HepG2 (cell line): ENCODE data around the gene UBE2D3. TPM values are rescaled to one million over a fixed set of nuclear protein-coding genes. Genes with fewer than 3 reads are reported as not detected.
A peak's percentile ranks its signal among the peaks of the same experiment; 100 is the strongest.

Experiments
- CENPX ChIP-seq: sonication (generic); formaldehyde crosslinking; IDR thresholded peaks from 2 replicates; pipeline ENCODE4 v1.9.0; 2021; ENCODE audit warnings: mild to moderate bottlenecking, missing genetic modification reagents, moderate library complexity
- DPF2 ChIP-seq: sonication (generic); formaldehyde crosslinking; IDR thresholded peaks from 2 replicates; pipeline ENCODE4 v1.4.0; 2020; ENCODE audit warnings: mild to moderate bottlenecking, low read depth, missing genetic modification reagents, borderline replicate concordance
- FOXK2 ChIP-seq: fragments of 450-650 bp; IDR thresholded peaks from 2 replicates; pipeline ENCODE4 v1.6.1; 2016
- GATAD1 ChIP-seq: IDR thresholded peaks from 2 replicates; pipeline ENCODE4 v1.6.1; 2016; ENCODE audit warnings: missing genetic modification reagents, missing compliant biosample characterization
- HDAC1 ChIP-seq: sonication (generic); formaldehyde crosslinking; IDR thresholded peaks from 2 replicates; pipeline ENCODE4 v1.5.1; 2020; ENCODE audit warnings: mild to moderate bottlenecking, missing genetic modification reagents
- KDM1A ChIP-seq: IDR thresholded peaks from 2 replicates; pipeline ENCODE4 v1.6.1; 2016; ENCODE audit warnings: missing compliant biosample characterization
- MAZ ChIP-seq, 2 experiments: sonication (generic) in 1 of 2; formaldehyde crosslinking in 1 of 2; IDR thresholded peaks; 2 replicates each; pipeline versions ENCODE4 v1.5.0 to v1.6.1; 2012 to 2020; ENCODE audit warnings: low read depth in 2 of 2, mild to moderate bottlenecking in 2 of 2, borderline replicate concordance in 1 of 2, improper control_type of control experiment in 1 of 2, low read length in 1 of 2, missing genetic modification reagents in 1 of 2, moderate library complexity in 1 of 2
- MYC ChIP-seq: sonication (generic); formaldehyde crosslinking; IDR thresholded peaks from 2 replicates; pipeline ENCODE4 v1.9.0; 2021; ENCODE audit warnings: missing genetic modification reagents, borderline replicate concordance
- NFRKB ChIP-seq: fragments of 450-650 bp; IDR thresholded peaks from 2 replicates; pipeline ENCODE4 v1.6.1; 2017
- RBM39 ChIP-seq: fragments of 200-400 bp; formaldehyde crosslinking; IDR thresholded peaks from one replicate; pipeline ENCODE4 v1.6.1; 2018; ENCODE audit warnings: antibody characterized with exemption, mild to moderate bottlenecking, low read depth, low read length; ENCODE audit not compliant: poor library complexity, severe bottlenecking
- RERE ChIP-seq: IDR thresholded peaks from 2 replicates; pipeline ENCODE4 v1.6.1; 2016; ENCODE audit warnings: low read depth, missing genetic modification reagents, missing compliant biosample characterization
- RXRA ChIP-seq: sonication (generic); formaldehyde crosslinking; IDR thresholded peaks from 2 replicates; pipeline ENCODE4 v1.5.1; 2020; ENCODE audit warnings: missing genetic modification reagents
- ZBTB7B ChIP-seq: sonication (generic); formaldehyde crosslinking; IDR thresholded peaks from 2 replicates; pipeline ENCODE4 v1.4.0; 2020; ENCODE audit warnings: missing genetic modification reagents
- ZFP41 ChIP-seq: sonication (generic); formaldehyde crosslinking; IDR thresholded peaks from 2 replicates; pipeline ENCODE4 v1.4.0; 2020; ENCODE audit warnings: mild to moderate bottlenecking, missing genetic modification reagents, borderline replicate concordance
- ZNF264 ChIP-seq: sonication (generic); formaldehyde crosslinking; IDR thresholded peaks from 2 replicates; pipeline ENCODE4 v1.4.0; 2020; ENCODE audit warnings: missing genetic modification reagents
- ZNF280D ChIP-seq: sonication (generic); formaldehyde crosslinking; IDR thresholded peaks from 2 replicates; pipeline ENCODE4 v1.5.1; 2020; ENCODE audit warnings: mild to moderate bottlenecking, missing genetic modification reagents
- ZNF33B ChIP-seq: sonication (generic); formaldehyde crosslinking; IDR thresholded peaks from 2 replicates; pipeline ENCODE4 v1.5.1; 2020; ENCODE audit warnings: mild to moderate bottlenecking, missing genetic modification reagents
- ZNF501 ChIP-seq: sonication (generic); formaldehyde crosslinking; IDR thresholded peaks from 2 replicates; pipeline ENCODE4 v1.5.1; 2020; ENCODE audit warnings: mild to moderate bottlenecking, moderate library complexity, missing genetic modification reagents
- ZNF550 ChIP-seq: sonication (generic); formaldehyde crosslinking; IDR thresholded peaks from 2 replicates; pipeline ENCODE4 v1.4.0; 2020; ENCODE audit warnings: mild to moderate bottlenecking, missing genetic modification reagents, borderline replicate concordance
- polyA plus RNA-seq, 8 experiments: library from polyadenylated mRNA; depleted of rRNA in 3 of 8; stranded (reverse) in 7 of 8; unstranded in 1 of 8; fragments of >200 nt; fragmentation: Illumina TruSeq in 4 of 8; extraction: Trizol in 4 of 8; gene quantifications; 2 replicates each; pipeline versions ENCODE4 v1.2.1 to v1.2.3, GENCODE V29; 2011 to 2016; ENCODE audit warnings: low read depth in 4 of 8, missing spikeins in 1 of 8, mixed read lengths in 1 of 8; ENCODE audit not compliant: insufficient read depth in 1 of 8
- total RNA-seq, 5 experiments: library from RNA; depleted of rRNA; stranded (reverse); fragments of >200 nt; fragmentation: Illumina TruSeq; extraction: Trizol; gene quantifications; 2 replicates each; pipeline ENCODE4 v1.2.3, GENCODE V29; 2016; ENCODE audit warnings: low read depth in 1 of 5

Gene UBE2D3
- total and polyA plus RNA-seq, 2 of the 13 experiments (the other 11 are each of a cell fraction or from before 2014, with no cell fraction given): 224 to 293 TPM

GRCh38 chr4:102778720-102779119 is 48.6 kb downstream of the UBE2D3 start (continued):
- TF ChIP-seq MAZ (IDR thresholded peaks at IDR 0.05; ENCODE audit: borderline replicate concordance, low read depth, low read length): peak; percentile 68; the same call in 1 of the 2 replicates
- 0 out of 2 replicates have a peak, but pooled peaks have one; percentile 38 for TF ChIP-seq MAZ (CRISPR knock-in tag; IDR thresholded peaks at IDR 0.05; ENCODE audit: low read depth)
- no peak for TF ChIP-seq ZNF550 (CRISPR knock-in tag)
- TF ChIP-seq ZNF264 (CRISPR knock-in tag): 0 out of 2 replicates have a peak, but pooled peaks have one; percentile 26
- TF ChIP-seq KDM1A (CRISPR knock-in tag): no peak
- TF ChIP-seq ZNF501 (CRISPR knock-in tag): peak; percentile 30; the same call in 1 of the 2 replicates
- 0 out of 2 replicates have a peak, but pooled peaks have one; percentile 31 for TF ChIP-seq MYC (CRISPR knock-in tag)
- peak; percentile 33; the same call in 1 of the 2 replicates for TF ChIP-seq GATAD1
- no peak for TF ChIP-seq FOXK2
- 0 out of 2 replicates have a peak, but pooled peaks have one; percentile 30 for TF ChIP-seq RERE (CRISPR knock-in tag)
- peak; percentile 84 for TF ChIP-seq RXRA (CRISPR knock-in tag)
- no peak for TF ChIP-seq CENPX (CRISPR knock-in tag)
- peak; percentile 65; the same call in 1 of the 2 replicates for TF ChIP-seq ZBTB7B (CRISPR knock-in tag)
- TF ChIP-seq DPF2 (CRISPR knock-in tag): peak; percentile 62; the same call in 1 of the 2 replicates
- TF ChIP-seq ZNF280D (CRISPR knock-in tag): no peak
- TF ChIP-seq ZFP41 (CRISPR knock-in tag): no peak
- no peak for TF ChIP-seq NFRKB
- no peak for TF ChIP-seq RBM39
- peak; percentile 30; the same call in 1 of the 2 replicates for TF ChIP-seq HDAC1 (CRISPR knock-in tag)
- TF ChIP-seq ZNF33B (CRISPR knock-in tag): 0 out of 2 replicates have a peak, but pooled peaks have one; percentile 34
